Type B pancreatic cell (in vitro differentiated cells): ENCODE measurements around the gene ARHGAP4. TPM values are rescaled to one million over a fixed set of nuclear protein-coding genes. Genes with fewer than 3 reads are reported as not detected.
A peak's percentile ranks its signal among the peaks of the same experiment; 100 is the strongest.

Source experiments
- DNase-seq: peaks from one replicate; pipeline ENCODE4 v3.0.0; 2021; ENCODE audit warnings: mixed read lengths; ENCODE audit not compliant: unreplicated experiment; ENCODE audit errors: extremely low spot score
- H3K27ac Mint-ChIP-seq: 2 replicates; pipeline ENCODE4 v1.8.0; 2021; ENCODE audit warnings: mild to moderate bottlenecking, mixed read lengths
- H3K27me3 Mint-ChIP-seq: 2 replicates; pipeline ENCODE4 v1.8.0; 2021; ENCODE audit warnings: mixed read lengths
- H3K36me3 Mint-ChIP-seq: 2 replicates; pipeline ENCODE4 v1.8.0; 2021; ENCODE audit warnings: mixed read lengths
- H3K4me1 Mint-ChIP-seq: one replicate; pipeline ENCODE4 v1.8.0; 2021; ENCODE audit warnings: mixed read lengths; ENCODE audit not compliant: unreplicated experiment
- H3K4me3 Mint-ChIP-seq: 2 replicates; pipeline ENCODE4 v1.8.0; 2021; ENCODE audit warnings: mild to moderate bottlenecking, mixed read lengths
- H3K9me3 Mint-ChIP-seq: 2 replicates; pipeline ENCODE4 v1.8.0; 2021; ENCODE audit warnings: mixed read lengths
- CTCF ChIP-seq: fragments of 200-600 bp; sonication (generic); conservative IDR thresholded peaks from 2 replicates; pipeline ENCODE4 v1.5.0; 2021; ENCODE audit warnings: antibody characterized with exemption, mild to moderate bottlenecking
- total RNA-seq: library from RNA; stranded (reverse); gene quantifications from 2 replicates; pipeline ENCODE4 v1.2.1, GENCODE V29; 2021; ENCODE audit warnings: low replicate concordance

ARHGAP4 gene
- total RNA-seq, 1 donor from 2014 or later: 8.8 TPM

- H3K4me3 Mint-ChIP-seq: no peak overlapping the region
- TF ChIP-seq CTCF: no peak
- no peaks in the 10 kb centered on the region for H3K36me3 Mint-ChIP-seq
- DNase-seq: no peak
- no peaks in the 10 kb centered on the region for H3K9me3 Mint-ChIP-seq
- no peaks in the 10 kb centered on the region for H3K4me1 Mint-ChIP-seq
- peaks cover 44% of the 10 kb centered on the region for H3K27me3 Mint-ChIP-seq
- no peak overlapping the region for H3K27ac Mint-ChIP-seq
Observed at GRCh38 chrX:153888344-153888743, 37.7 kb downstream of the ARHGAP4 start.

- no peak for TF ChIP-seq CTCF
- DNase-seq: no peak
- Mint-ChIP-seq H3K36me3 (no peaks in the 10 kb centered on the region), H3K27ac (no peak overlapping the region), H3K9me3 (no peaks in the 10 kb centered on the region), H3K4me3 (no peak overlapping the region), H3K27me3 (peaks cover 45% of the 10 kb centered on the region), H3K4me1 (no peaks in the 10 kb centered on the region)
Observed at GRCh38 chrX:153887385-153887784, 38.7 kb downstream of the ARHGAP4 start.

GRCh38 chrX:153886915-153887314 is 39.1 kb downstream of the ARHGAP4 start:
- Mint-ChIP-seq H3K27ac (no peak overlapping the region), H3K9me3 (no peaks in the 10 kb centered on the region), H3K36me3 (no peaks in the 10 kb centered on the region), H3K4me1 (no peaks in the 10 kb centered on the region), H3K4me3 (peak overlapping the region; percentile 58), H3K27me3 (peaks cover 44% of the 10 kb centered on the region)
- no peak for TF ChIP-seq CTCF
- no peak for DNase-seq

- no peaks in the 10 kb centered on the region for H3K4me1 Mint-ChIP-seq
- DNase-seq: no peak
Observed at GRCh38 chrX:153885968-153886903, 39.8 kb downstream of the ARHGAP4 start, which contains the start of gene L1CAM. Gene L1CAM (minus strand): TSS chrX:153886173. CDS start chrX:153875836, 10,337 bp downstream.

GRCh38 chrX:153885208-153885787 is 40.8 kb downstream of the ARHGAP4 start:
- no peak for TF ChIP-seq CTCF
- peaks cover 44% of the 10 kb centered on the region for H3K27me3 Mint-ChIP-seq
- no peak for DNase-seq
- H3K27ac Mint-ChIP-seq: no peak overlapping the region
- no peaks in the 10 kb centered on the region for H3K36me3 Mint-ChIP-seq
- H3K9me3 Mint-ChIP-seq: no peaks in the 10 kb centered on the region
- peak overlapping the region; percentile 54 for H3K4me3 Mint-ChIP-seq
- H3K4me1 Mint-ChIP-seq: no peaks in the 10 kb centered on the region

More at GRCh38 chrX:153885968-153886903, 39.8 kb downstream of the ARHGAP4 start, which contains the start of gene L1CAM:
- H3K27me3 Mint-ChIP-seq: peaks cover 44% of the 10 kb centered on the region
- H3K27ac Mint-ChIP-seq: no peak within 1 kb of the TSS
- no peaks in the 10 kb centered on the region for H3K9me3 Mint-ChIP-seq
- peak within 1 kb of the TSS; percentile 58 for H3K4me3 Mint-ChIP-seq
- no peak for TF ChIP-seq CTCF
- H3K36me3 Mint-ChIP-seq: no peaks in the 10 kb centered on the region
